Activated T-cell treated with anti-CD3 and anti-CD28 coated beads for 48 hours (primary cell): ENCODE measurements around the gene FBXL16.
"Not testable (repeated sequence)": the region's sequence is repeated elsewhere in the genome, so short reads cannot be mapped to it uniquely, and the experiment has no call there.

ENCODE experiments used
- DNase-seq: peaks from one replicate; pipeline ENCODE4 v3.0.0-alpha.2; 2020; ENCODE audit warnings: low read depth

The FBXL16 gene

GRCh38 chr16:705431-706188, at the start of gene FBXL16:
TSS of gene FBXL16 (minus strand) at chr16:705801. CDS start at chr16:697405, 8,396 bp downstream.
- DNase-seq: no peak

GRCh38 chr16:754656-755055, 49.1 kb upstream of the FBXL16 start:
- no peak for DNase-seq

- not testable (repeated sequence) for DNase-seq
These were observed 48.6 kb upstream of the FBXL16 start for GRCh38 chr16:754121-754607.

GRCh38 chr16:752007-752312, 46.4 kb upstream of the FBXL16 start:
- no peak for DNase-seq

GRCh38 chr16:751152-752006, 45.8 kb upstream of the FBXL16 start:
- DNase-seq: no peak

GRCh38 chr16:750485-750884, 44.9 kb upstream of the FBXL16 start:
- no peak for DNase-seq

GRCh38 chr16:749010-749409, 43.4 kb upstream of the FBXL16 start:
- no peak for DNase-seq

- no peak for DNase-seq
These were observed 42.6 kb upstream of the FBXL16 start for GRCh38 chr16:747978-748746.

- DNase-seq: no peak
These were observed 41.0 kb upstream of the FBXL16 start for GRCh38 chr16:746637-747036.

- DNase-seq: no peak
These were observed 40.1 kb upstream of the FBXL16 start for GRCh38 chr16:745739-746138.

- no peak for DNase-seq
These were observed 38.3 kb upstream of the FBXL16 start for GRCh38 chr16:743794-744500.

- not testable (repeated sequence) for DNase-seq
These were observed 37.3 kb upstream of the FBXL16 start for GRCh38 chr16:742894-743293.

- no peak for DNase-seq
These were observed 36.5 kb upstream of the FBXL16 start for GRCh38 chr16:741986-742629.

- peak; percentile 93 for DNase-seq
These were observed 35.3 kb upstream of the FBXL16 start, which contains the start of gene CIAO3 for GRCh38 chr16:740764-741505. TSS of gene CIAO3 (minus strand) at chr16:740997. CDS start at chr16:740985, 12 bp downstream.

- no peak for DNase-seq
These were observed 34.8 kb upstream of the FBXL16 start for GRCh38 chr16:740459-740763.

GRCh38 chr16:739560-740458, 34.2 kb upstream of the FBXL16 start:
- DNase-seq: no peak

GRCh38 chr16:736936-737481, 31.4 kb upstream of the FBXL16 start:
- DNase-seq: no peak

GRCh38 chr16:735982-736453, 30.4 kb upstream of the FBXL16 start:
- peak; percentile 70 for DNase-seq
